Testis (tissue), 2 donors: ENCODE data around the gene GARIN3.

Experiments
- CTCF ChIP-seq, 3 experiments: fragments of 450-650 bp in 2 of 3; fragments of 200-600 bp in 1 of 3; sonication (generic) in 1 of 3; IDR thresholded peaks; one replicate each; pipeline ENCODE4 v1.5.1; 2016 to 2019; ENCODE audit warnings: antibody characterized with exemption in 3 of 3, mild to moderate bottlenecking in 2 of 3, moderate library complexity in 1 of 3
- POLR2A ChIP-seq: fragments of 450-650 bp; IDR thresholded peaks from one replicate; pipeline ENCODE4 v1.6.1; 2017; ENCODE audit warnings: antibody characterized with exemption, mild to moderate bottlenecking, moderate library complexity

GRCh38 chr5:157166214-157167213, at the start of gene GARIN3:
- TF ChIP-seq CTCF (IDR thresholded peaks at IDR 0.05) = no peak
- no peak for TF ChIP-seq POLR2A
